SH-SY5Y (cell line): ENCODE results near the gene MGAM2.

Experiments used
- GATA2 ChIP-seq: IDR thresholded peaks from 2 replicates; pipeline ENCODE4 v1.6.1; 2011; ENCODE audit warnings: mild to moderate bottlenecking, low read depth, low read length
- GATA3 ChIP-seq: IDR thresholded peaks from 2 replicates; pipeline ENCODE4 v1.6.1; 2011; ENCODE audit warnings: low read depth, mild to moderate bottlenecking, low read length, moderate library complexity

GRCh38 chr7:142185069-142185468 is 73.6 kb downstream of the MGAM2 start:
- TF ChIP-seq GATA2 (no peak), GATA3 (no peak)
